B cell (primary cell): ENCODE data around the gene DNAJC15. TPM values are rescaled to one million over a fixed set of nuclear protein-coding genes. Genes with fewer than 3 reads are reported as not detected.

Experiments used
- ATAC-seq: fragments of 200-7000 bp; cut with Tn5 transposase; one replicate; pipeline ENCODE4 v1.10.0; 2021; ENCODE audit warnings: low read depth, mild to moderate bottlenecking, moderate number of reproducible peaks, moderate library complexity
- CTCF ChIA-PET: fragments of 350-600 bp; sonication (Branson Sonifier 250); formaldehyde crosslinking; loops from one replicate; lab custom pipeline; 2021; ENCODE audit warnings: antibody characterized with exemption, inconsistent platforms; lab: Charles Lee
- POLR2A ChIA-PET: fragments of 350-600 bp; sonication (Branson Sonifier 250); formaldehyde crosslinking; loops from one replicate; lab custom pipeline; 2021; ENCODE audit warnings: antibody characterized with exemption; lab: Charles Lee
- DNase-seq: peaks from one replicate; pipeline ENCODE4 v3.0.0; 2013
- H2AFZ ChIP-seq: 2 replicates; pipeline ENCODE4 v1.6.1; 2012; ENCODE audit warnings: mild to moderate bottlenecking, low read depth, low read length; ENCODE audit not compliant: insufficient read depth, poor library complexity, severe bottlenecking
- H3K27ac ChIP-seq, 2 donors: 1 replicate in 1 of 2; 2 replicates in 1 of 2; pipeline ENCODE4 v1.5.1; 2012 to 2013; ENCODE audit warnings: low read length in 2 of 2, mild to moderate bottlenecking in 2 of 2, moderate library complexity in 1 of 2
- H3K27me3 ChIP-seq, 4 experiments: fragments of 200-600 bp in 1 of 4; sonication (generic) in 1 of 4; replicated peaks in 1 of 4; 1 replicate in 2 of 4; 2 replicates in 2 of 4; pipeline versions ENCODE4 v1.6.1 to v1.7.0; 2013 to 2016; ENCODE audit warnings: low read length in 3 of 4, mild to moderate bottlenecking in 2 of 4, mixed read lengths in 1 of 4, moderate library complexity in 1 of 4; ENCODE audit not compliant: insufficient read depth in 4 of 4, control insufficient read depth in 3 of 4; ENCODE audit errors: control extremely low read depth in 1 of 4
- H3K36me3 ChIP-seq, 2 experiments: replicated peaks in 1 of 2; 1 replicate in 1 of 2; 2 replicates in 1 of 2; pipeline versions ENCODE4 v1.6.1 to v1.7.1; 2013; ENCODE audit warnings: low read length in 1 of 2; ENCODE audit not compliant: insufficient read depth in 2 of 2, control insufficient read depth in 1 of 2; ENCODE audit errors: control extremely low read depth in 1 of 2, extremely low read depth in 1 of 2
- H3K4me1 ChIP-seq, 2 donors: fragments of 200-600 bp in 1 of 2; sonication (generic) in 1 of 2; 1 replicate in 1 of 2; 2 replicates in 1 of 2; pipeline versions ENCODE4 v1.5.1 to v1.6.1; 2013 to 2017; ENCODE audit warnings: low read length in 2 of 2; ENCODE audit not compliant: control insufficient read depth in 2 of 2, insufficient read depth in 2 of 2
- H3K4me2 ChIP-seq: replicated peaks from 2 replicates; pipeline ENCODE3; 2012; ENCODE audit warnings: mild to moderate bottlenecking, low read depth, low read length; ENCODE audit not compliant: poor library complexity, severe bottlenecking
- H3K4me3 ChIP-seq, 5 experiments: fragments of 200-600 bp in 1 of 5; sonication (generic) in 1 of 5; 1 replicate in 3 of 5; 2 replicates in 2 of 5; pipeline versions ENCODE4 v1.5.1 to v1.7.0; 2011 to 2016; ENCODE audit warnings: low read length in 4 of 5, mild to moderate bottlenecking in 4 of 5, low read depth in 2 of 5, control low read depth in 1 of 5, moderate library complexity in 1 of 5; ENCODE audit not compliant: insufficient read depth in 1 of 5; ENCODE audit errors: control extremely low read depth in 1 of 5, extremely low read depth in 1 of 5
- H3K79me2 ChIP-seq: fragments of 200-600 bp; sonication (generic); one replicate; pipeline ENCODE4 v1.6.0; 2016; ENCODE audit warnings: low read length; ENCODE audit not compliant: control insufficient read depth, insufficient read depth
- H3K9ac ChIP-seq: fragments of 200-600 bp; sonication (generic); 2 replicates; pipeline ENCODE4 v1.6.1; 2017; ENCODE audit warnings: mild to moderate bottlenecking, low read length, moderate library complexity
- H3K9me3 ChIP-seq, 3 donors: one replicate each; pipeline versions ENCODE4 v1.6.1 to v1.7.1; 2013; ENCODE audit warnings: low read length in 2 of 3; ENCODE audit not compliant: control insufficient read depth in 2 of 3, insufficient read depth in 1 of 3; ENCODE audit errors: control extremely low read depth in 1 of 3
- H4K20me1 ChIP-seq: 2 replicates; pipeline ENCODE4 v1.6.0; 2012; ENCODE audit warnings: mild to moderate bottlenecking, low read length; ENCODE audit not compliant: insufficient read depth, control insufficient read depth, poor library complexity, severe bottlenecking
- H3K27ac Mint-ChIP-seq: one replicate; pipeline ENCODE4 v1.8.0; 2021; ENCODE audit warnings: mixed read lengths
- H3K27me3 Mint-ChIP-seq: one replicate; pipeline ENCODE4 v1.8.0; 2021; ENCODE audit warnings: mixed read lengths
- H3K4me1 Mint-ChIP-seq: one replicate; pipeline ENCODE4 v1.8.0; 2021; ENCODE audit warnings: mixed read lengths
- H3K4me3 Mint-ChIP-seq: one replicate; pipeline ENCODE4 v1.8.0; 2021; ENCODE audit warnings: mixed read lengths
- H3K9me3 Mint-ChIP-seq: one replicate; pipeline ENCODE4 v1.8.0; 2022; ENCODE audit warnings: mixed read lengths; ENCODE audit not compliant: insufficient read depth
- EZH2 ChIP-seq: IDR thresholded peaks from 2 replicates; pipeline ENCODE4 v1.6.1; 2012; ENCODE audit warnings: borderline replicate concordance, low read depth, mild to moderate bottlenecking, moderate library complexity, low read length; ENCODE audit not compliant: insufficient read depth, poor library complexity, severe bottlenecking
- WGBS: methylation state at CpG from one replicate; pipeline ENCODE4 v1.1.5; 2013; ENCODE audit warnings: missing lambda C conversion rate; ENCODE audit not compliant: insufficient coverage; 5-methylcytosine and 5-hydroxymethylcytosine counted together
- intact Hi-C: fragments of 100-400 bp; cut with micrococcal nuclease; formaldehyde crosslinking; loops from one replicate; pipeline ENCODE4 v1.10.0; 2022
- polyA plus RNA-seq: library from polyadenylated mRNA; depleted of rRNA; stranded (reverse); fragments of >200 nt; gene quantifications from 2 replicates; pipeline ENCODE4 v1.2.3, GENCODE V29; 2012
- total RNA-seq, 2 donors: library from RNA; stranded (reverse); fragments of 120-200 nt in 1 of 2; gene quantifications; 1 replicate in 1 of 2; 2 replicates in 1 of 2; pipeline versions ENCODE4 v1.2.3 to v1.2.4, GENCODE V29; 2013 to 2022
- TF ChIP-seq, protein P1 (sequence below): fragments of 200-600 bp; IDR thresholded peaks from one replicate; pipeline ENCODE4 v1.8.0; 2022; ENCODE audit warnings: antibody characterized with exemption, mild to moderate bottlenecking

Gene DNAJC15
- total and polyA plus RNA-seq, 2 donors (not counting 1 experiment from before 2014, with no cell fraction given), result 11.5 to 15.2 TPM

DNA sequence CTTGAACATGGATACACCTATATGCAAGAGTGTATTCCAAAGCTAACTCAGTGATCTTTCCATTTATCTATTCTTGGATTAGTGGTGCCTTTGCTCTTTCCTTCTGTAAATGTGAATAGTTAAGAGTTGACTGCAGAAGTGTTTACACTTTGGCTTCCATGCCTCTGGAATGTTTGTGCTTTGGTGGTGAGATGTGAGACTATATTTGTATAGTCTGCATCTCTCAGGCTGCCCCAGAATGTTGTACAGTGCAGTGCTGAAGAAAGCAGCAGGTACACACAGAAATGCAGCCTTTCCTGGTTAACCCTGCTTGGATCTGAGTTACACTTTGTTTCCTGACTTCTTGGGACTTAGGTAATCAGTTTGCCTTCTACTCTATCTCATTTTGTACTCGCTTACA lies 90.2 kb downstream of the DNAJC15 start:
- Histone ChIP-seq H3K9ac (no peak overlapping the region), H3K9me3 (no peaks in the 10 kb centered on the region), H3K27me3 (no peaks in the 10 kb centered on the region), H3K4me1 (no peaks in the 10 kb centered on the region), H3K4me2 (no peak overlapping the region), H3K79me2 (no peaks in the 10 kb centered on the region), H3K4me3 (no peak overlapping the region), H3K27ac (no peak overlapping the region), H2AFZ (no peak overlapping the region), H4K20me1 (no peaks in the 10 kb centered on the region), H3K36me3 (peaks cover 0 to 3% of the 10 kb centered on the region in 2 experiments)
- DNase-seq (no peak), ATAC-seq (no peak)
- no peak for TF ChIP-seq EZH2
- TF ChIP-seq, protein P1, sequence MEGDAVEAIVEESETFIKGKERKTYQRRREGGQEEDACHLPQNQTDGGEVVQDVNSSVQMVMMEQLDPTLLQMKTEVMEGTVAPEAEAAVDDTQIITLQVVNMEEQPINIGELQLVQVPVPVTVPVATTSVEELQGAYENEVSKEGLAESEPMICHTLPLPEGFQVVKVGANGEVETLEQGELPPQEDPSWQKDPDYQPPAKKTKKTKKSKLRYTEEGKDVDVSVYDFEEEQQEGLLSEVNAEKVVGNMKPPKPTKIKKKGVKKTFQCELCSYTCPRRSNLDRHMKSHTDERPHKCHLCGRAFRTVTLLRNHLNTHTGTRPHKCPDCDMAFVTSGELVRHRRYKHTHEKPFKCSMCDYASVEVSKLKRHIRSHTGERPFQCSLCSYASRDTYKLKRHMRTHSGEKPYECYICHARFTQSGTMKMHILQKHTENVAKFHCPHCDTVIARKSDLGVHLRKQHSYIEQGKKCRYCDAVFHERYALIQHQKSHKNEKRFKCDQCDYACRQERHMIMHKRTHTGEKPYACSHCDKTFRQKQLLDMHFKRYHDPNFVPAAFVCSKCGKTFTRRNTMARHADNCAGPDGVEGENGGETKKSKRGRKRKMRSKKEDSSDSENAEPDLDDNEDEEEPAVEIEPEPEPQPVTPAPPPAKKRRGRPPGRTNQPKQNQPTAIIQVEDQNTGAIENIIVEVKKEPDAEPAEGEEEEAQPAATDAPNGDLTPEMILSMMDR, result no peak
- Mint-ChIP-seq H3K4me1 (no peaks in the 10 kb centered on the region), H3K27ac (no peak overlapping the region), H3K27me3 (peaks cover 3% of the 10 kb centered on the region), H3K9me3 (no peaks in the 10 kb centered on the region), H3K4me3 (no peak overlapping the region)
- no CpG with 5 or more reads among the region's 1 CpG for WGBS
- intact Hi-C loops, result no loop called here
- POLR2A ChIA-PET, result no interaction called here
- CTCF ChIA-PET, result interaction anchor here (1.3 kb wide), 1 partner anchor 28 kb away, joined by 3 read pairs; no protein-coding TSS in a partner anchor

DNA sequence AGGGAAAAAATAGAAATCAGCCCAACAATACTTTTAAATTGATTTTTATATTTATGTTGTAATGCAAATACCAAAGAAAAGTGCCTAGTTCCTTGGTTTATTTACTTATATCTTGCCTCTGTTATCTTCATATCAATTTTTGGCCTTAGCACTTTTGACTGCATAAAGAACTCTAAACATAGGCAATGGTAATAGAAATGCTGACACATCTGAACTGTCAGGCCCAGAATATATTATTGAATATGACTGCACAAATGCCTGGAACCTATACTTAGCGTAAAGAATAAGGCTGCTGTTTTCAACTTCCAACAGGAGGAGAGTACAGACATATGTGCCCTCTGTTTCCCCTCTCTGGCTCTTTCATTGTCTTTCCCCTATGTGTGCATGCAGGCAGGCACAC lies 91.1 kb downstream of the DNAJC15 start:
- Histone ChIP-seq H3K4me3 (no peak overlapping the region), H4K20me1 (no peaks in the 10 kb centered on the region), H3K79me2 (no peaks in the 10 kb centered on the region), H3K36me3 (no peaks in the 10 kb centered on the region), H3K27ac (no peak overlapping the region), H3K9me3 (no peaks in the 10 kb centered on the region), H2AFZ (no peak overlapping the region), H3K27me3 (no peaks in the 10 kb centered on the region), H3K9ac (no peak overlapping the region), H3K4me2 (no peak overlapping the region), H3K4me1 (no peaks in the 10 kb centered on the region)
- no peak for ATAC-seq
- 0% methylated on average over 1 of the region's 1 CpG for WGBS
- TF ChIP-seq, protein P1, result no peak
- TF ChIP-seq EZH2, result no peak
- DNase-seq, result no peak
- Mint-ChIP-seq H3K4me3 (no peak overlapping the region), H3K4me1 (no peaks in the 10 kb centered on the region), H3K9me3 (no peaks in the 10 kb centered on the region), H3K27ac (no peak overlapping the region), H3K27me3 (peaks cover 5% of the 10 kb centered on the region)
- intact Hi-C loops, result no loop called here
- ChIA-PET CTCF (no interaction called here), POLR2A (no interaction called here)
